GM03348 (cell line): ENCODE data around the gene SLC10A2.

Experiments
- DNase-seq: peaks from one replicate; pipeline ENCODE4 v3.0.0; 2012; ENCODE audit warnings: low spot score

Gene SLC10A2

GRCh38 chr13:103046676-103047075 is 19.5 kb downstream of the SLC10A2 start:
- DNase-seq = no peak

- DNase-seq = no peak
These were observed 22.2 kb downstream of the SLC10A2 start for GRCh38 chr13:103044056-103044455.

GRCh38 chr13:103040006-103040405 is 26.2 kb downstream of the SLC10A2 start:
- no peak for DNase-seq

- no peak for DNase-seq
These were observed 27.0 kb downstream of the SLC10A2 start for GRCh38 chr13:103039183-103039582.

GRCh38 chr13:103036268-103036667 is 29.9 kb downstream of the SLC10A2 start:
- no peak for DNase-seq

GRCh38 chr13:103033999-103034398 is 32.2 kb downstream of the SLC10A2 start:
- no peak for DNase-seq

- no peak for DNase-seq
These were observed 34.8 kb downstream of the SLC10A2 start for GRCh38 chr13:103031332-103031873.

- DNase-seq = no peak
These were observed 35.4 kb downstream of the SLC10A2 start for GRCh38 chr13:103030776-103031175.

GRCh38 chr13:103029798-103030197 is 36.4 kb downstream of the SLC10A2 start:
- DNase-seq = no peak

GRCh38 chr13:103022336-103022735 is 43.9 kb downstream of the SLC10A2 start:
- no peak for DNase-seq

- no peak for DNase-seq
These were observed 47.7 kb downstream of the SLC10A2 start for GRCh38 chr13:103018556-103018955.

GRCh38 chr13:103012646-103013045 is 53.6 kb downstream of the SLC10A2 start:
- no peak for DNase-seq

- no peak for DNase-seq
These were observed 57.0 kb downstream of the SLC10A2 start for GRCh38 chr13:103009051-103009840.

GRCh38 chr13:103007427-103007762 is 58.8 kb downstream of the SLC10A2 start:
- no peak for DNase-seq

- DNase-seq = no peak
These were observed 59.4 kb downstream of the SLC10A2 start for GRCh38 chr13:103006641-103007426.

GRCh38 chr13:103004661-103005345 is 61.4 kb downstream of the SLC10A2 start:
- DNase-seq = no peak

- no peak for DNase-seq
These were observed 62.6 kb downstream of the SLC10A2 start for GRCh38 chr13:103003631-103004030.

GRCh38 chr13:103002279-103002678 is 63.9 kb downstream of the SLC10A2 start:
- DNase-seq = no peak

GRCh38 chr13:103000157-103000556 is 66.1 kb downstream of the SLC10A2 start:
- DNase-seq = no peak

GRCh38 chr13:102999499-102999898 is 66.7 kb downstream of the SLC10A2 start:
- DNase-seq = no peak
